Stimulated activated CD8-positive, alpha-beta memory T cell treated with anti-CD3 and anti-CD28 coated beads, Interleukin-4, amount 100 ng/mL, for 48 hours (primary cell): ENCODE measurements around the gene PRRT3.
"Not testable (repeated sequence)": the region's sequence is repeated elsewhere in the genome, so short reads cannot be mapped to it uniquely, and the experiment has no call there.

Experiments
- DNase-seq: peaks from one replicate; pipeline ENCODE4 v3.0.0-alpha.2; 2020

PRRT3 gene

DNA sequence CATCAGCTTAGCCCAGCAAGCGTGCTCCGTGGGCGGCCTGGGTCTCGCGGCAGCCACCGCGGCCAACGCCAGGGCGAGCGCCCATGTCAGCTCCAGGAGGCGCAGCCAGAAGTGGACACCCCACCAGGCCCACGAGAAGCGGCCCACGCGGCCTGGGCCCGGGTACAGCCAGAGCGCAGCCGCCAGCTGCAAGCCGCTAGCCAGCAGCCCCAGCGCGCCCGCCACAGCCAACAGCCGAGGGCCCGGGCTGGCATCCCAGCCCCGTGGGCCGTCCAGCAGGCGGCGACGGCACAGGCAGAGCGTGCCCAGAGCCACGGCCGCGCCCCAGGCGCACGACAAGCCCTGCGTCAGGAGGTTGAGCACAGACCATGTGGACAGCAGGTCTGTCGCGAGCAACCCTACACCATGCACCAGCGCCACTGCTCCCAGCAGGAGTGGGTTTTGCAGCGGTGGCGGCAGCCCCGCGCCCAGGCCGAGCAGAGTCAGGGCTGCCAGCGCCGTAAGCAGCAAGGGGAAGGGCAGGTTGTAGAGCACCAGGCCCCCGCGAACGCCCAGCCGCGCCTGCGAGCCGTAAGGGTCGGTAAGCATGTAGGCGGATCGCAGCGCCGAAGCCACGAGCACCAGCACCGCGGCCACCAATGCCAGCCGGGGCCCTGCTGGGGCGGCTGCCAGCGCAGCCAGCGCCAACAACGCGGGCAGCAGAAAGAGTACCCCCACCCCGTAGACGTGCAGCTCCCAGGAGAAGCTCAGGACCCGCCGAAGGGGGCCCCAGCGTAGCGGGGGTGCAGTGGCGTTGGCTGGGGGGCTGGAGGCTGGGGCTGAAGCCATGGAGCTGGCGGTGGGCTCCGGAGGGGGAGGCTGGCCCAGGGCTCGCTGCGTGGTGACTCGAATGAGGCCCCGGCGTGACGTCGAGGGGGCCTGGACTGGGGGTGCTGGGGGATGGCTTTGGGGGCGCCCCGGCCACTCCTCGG, 4.9 kb downstream of the PRRT3 start:
- no peak for DNase-seq

DNA sequence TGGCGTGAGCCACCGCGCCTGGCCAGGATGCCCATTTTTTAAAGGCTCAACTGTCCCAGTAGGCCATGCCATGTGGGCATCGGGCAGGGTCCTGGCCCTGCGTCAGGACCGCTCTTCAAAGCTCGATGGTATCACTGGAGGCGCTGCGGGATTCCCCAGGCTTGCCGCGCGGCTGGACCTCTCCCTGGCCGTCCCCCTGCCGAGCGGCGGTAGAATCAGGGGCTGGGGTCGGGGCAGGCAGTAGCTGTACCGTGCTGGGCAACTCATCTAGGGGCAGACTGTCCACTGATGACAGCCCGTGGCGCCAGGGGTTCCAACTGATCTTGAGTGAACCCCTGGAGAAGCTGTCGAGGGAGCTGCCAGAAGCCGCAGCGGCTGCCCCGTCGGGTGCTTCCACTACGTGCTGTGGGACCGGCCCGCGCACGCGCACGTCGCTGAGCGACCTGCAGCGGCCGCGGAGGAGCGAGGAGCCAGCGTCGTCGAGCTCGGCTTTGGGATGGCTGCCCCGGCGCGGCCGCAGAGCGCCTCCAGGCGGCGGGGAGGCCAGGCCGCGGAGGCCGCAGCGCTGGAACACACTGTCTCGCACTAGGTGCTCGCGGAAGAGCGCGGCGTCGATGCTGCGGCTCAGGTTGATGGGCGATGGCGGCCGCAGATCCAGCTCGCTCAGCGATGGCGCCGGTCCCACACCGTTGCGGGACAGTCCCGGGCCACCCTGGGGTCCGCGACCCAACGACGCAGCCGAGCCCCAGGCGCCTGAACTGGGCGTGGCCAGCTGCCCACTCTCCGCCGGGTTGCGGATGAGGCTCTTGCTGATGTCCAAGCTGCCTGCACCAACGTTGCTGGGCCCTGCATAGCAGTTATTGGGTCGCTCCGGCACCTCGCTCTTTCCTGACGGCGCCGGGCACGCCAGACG, 5.8 kb downstream of the PRRT3 start:
- peak; percentile 80 for DNase-seq

DNA sequence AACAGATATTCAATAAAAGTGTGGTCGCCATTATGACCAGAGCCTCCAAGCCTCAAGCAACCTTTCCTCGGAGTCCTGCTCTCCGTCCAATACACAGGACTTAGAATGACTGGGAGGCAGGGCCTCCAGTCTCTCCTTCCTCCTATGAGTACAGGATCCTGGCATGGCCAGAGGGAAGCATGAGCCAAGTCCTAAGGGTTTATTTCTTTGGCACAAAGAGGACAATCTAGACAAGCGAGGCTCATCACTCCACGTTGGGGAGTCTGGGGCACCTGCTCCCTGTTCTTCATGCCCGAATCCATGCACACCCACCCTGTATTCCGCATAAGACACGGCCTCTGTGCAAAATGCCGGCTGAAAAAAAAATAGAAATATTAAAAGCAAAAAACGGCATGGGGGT, 6.8 kb downstream of the PRRT3 start:
- no peak for DNase-seq

DNA sequence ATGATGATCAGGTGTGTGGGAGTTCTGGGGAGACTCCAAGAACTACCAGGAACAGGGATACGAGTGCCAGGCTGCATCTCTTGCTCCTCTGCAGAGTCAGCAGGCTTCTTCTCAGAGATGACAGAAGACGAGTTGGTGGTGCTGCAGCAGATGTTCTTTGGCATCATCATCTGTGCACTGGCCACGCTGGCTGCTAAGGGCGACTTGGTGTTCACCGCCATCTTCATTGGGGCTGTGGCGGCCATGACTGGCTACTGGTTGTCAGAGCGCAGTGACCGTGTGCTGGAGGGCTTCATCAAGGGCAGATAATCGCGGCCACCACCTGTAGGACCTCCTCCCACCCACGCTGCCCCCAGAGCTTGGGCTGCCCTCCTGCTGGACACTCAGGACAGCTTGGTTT, 7.9 kb downstream of the PRRT3 start:
- DNase-seq = no peak

DNA sequence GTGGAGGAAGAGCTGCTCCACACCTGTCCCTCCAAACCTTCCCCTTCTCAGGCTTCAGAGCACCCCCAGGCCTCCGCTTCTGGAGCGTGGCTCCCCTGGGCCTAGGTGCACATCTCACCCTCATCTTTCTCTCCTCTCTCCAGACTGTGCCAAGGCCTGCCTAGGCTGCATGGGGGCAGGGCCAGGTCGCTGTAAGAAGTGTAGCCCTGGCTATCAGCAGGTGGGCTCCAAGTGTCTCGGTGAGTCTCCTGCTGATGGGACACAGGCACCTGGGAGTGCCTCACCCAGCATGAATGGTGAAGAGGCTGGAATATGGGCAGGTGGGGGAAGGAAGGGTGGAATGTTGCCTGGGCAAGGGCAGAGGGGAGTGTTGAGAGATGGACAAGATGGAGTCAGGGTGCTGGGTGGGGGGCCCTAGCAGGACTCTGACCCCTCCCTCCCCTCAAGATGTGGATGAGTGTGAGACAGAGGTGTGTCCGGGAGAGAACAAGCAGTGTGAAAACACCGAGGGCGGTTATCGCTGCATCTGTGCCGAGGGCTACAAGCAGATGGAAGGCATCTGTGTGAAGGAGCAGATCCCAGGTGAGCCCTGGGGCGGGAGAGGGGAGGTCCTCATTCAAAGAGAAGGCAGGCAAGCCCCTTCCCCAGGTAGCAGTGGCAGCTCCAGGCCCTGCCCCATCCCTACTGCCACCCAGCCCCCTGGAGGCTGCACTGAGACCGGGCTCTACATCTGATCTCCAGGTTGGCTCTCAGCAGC, 9.1 kb downstream of the PRRT3 start:
- DNase-seq = no peak

DNA sequence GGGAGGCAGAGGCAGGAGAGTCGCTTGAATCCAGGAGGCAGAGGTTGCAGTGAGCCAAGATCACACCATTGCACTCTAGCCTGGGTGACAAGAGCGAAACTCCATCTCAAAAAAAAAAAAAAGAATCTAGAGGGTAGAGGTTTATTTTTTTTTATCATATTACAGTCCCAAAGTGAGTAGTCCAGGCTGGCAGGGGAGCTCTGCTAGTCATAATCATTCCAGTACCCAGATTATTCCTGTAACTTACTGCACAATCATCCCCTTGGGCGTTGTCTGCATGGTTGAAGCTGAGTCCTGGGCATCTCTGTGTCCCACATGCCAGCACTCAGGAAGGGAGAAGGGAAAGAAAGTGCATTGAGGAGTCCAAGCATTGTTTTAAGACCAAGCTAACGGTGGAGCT, 10.0 kb downstream of the PRRT3 start:
- no peak for DNase-seq

DNA sequence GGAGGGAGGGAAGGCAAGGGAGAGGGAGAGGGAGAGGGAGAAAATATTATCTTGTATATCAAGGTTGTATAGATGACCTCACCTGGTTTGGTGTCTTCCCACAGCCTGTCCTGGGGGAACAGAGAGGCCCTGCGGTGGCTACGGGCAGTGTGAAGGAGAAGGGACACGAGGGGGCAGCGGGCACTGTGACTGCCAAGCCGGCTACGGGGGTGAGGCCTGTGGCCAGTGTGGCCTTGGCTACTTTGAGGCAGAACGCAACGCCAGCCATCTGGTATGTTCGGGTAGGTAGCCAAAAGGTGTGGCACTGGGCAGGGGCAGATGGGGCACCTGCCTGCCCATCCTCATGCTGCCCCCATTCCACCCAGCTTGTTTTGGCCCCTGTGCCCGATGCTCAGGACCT, 11.5 kb downstream of the PRRT3 start:
- no peak for DNase-seq

DNA sequence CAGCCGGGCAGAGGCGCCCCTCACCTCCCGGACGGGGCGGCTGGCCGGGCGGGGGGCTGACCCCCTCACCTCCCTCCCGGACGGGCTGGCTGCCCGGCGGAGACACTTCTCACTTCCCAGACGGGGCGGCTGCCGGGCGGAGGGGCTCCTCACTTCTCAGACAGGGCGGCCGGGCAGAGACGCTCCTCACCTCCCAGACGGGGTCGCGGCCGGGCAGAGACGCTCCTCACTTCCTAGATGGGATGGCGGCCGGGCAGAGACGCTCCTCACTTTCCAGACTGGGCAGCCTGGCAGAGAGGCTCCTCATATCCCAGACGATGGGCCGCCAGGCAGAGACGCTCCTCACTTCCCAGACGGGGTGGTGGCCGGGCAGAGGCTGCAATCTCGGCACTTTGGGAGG, 12.3 kb downstream of the PRRT3 start:
- not testable (repeated sequence) for DNase-seq

DNA sequence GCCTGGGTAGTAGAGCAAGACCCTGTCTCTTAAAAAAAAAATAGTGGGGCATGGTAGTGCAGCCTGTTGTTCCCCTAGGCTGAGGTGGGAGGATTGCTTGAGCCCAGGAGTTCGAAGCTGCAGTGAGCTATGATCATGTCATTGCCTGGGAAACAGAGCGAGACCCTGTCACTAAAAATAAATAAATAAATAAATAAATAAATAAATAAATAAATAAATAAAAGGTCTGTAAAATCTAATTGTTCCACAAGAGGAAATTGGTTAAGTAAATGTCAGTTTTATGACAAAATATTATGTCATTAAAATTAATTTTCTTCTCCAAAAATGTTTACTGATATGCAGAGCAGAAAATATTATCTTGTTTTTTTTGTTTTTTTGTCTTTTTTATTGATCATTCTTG, 13.2 kb downstream of the PRRT3 start:
- no peak for DNase-seq

DNA sequence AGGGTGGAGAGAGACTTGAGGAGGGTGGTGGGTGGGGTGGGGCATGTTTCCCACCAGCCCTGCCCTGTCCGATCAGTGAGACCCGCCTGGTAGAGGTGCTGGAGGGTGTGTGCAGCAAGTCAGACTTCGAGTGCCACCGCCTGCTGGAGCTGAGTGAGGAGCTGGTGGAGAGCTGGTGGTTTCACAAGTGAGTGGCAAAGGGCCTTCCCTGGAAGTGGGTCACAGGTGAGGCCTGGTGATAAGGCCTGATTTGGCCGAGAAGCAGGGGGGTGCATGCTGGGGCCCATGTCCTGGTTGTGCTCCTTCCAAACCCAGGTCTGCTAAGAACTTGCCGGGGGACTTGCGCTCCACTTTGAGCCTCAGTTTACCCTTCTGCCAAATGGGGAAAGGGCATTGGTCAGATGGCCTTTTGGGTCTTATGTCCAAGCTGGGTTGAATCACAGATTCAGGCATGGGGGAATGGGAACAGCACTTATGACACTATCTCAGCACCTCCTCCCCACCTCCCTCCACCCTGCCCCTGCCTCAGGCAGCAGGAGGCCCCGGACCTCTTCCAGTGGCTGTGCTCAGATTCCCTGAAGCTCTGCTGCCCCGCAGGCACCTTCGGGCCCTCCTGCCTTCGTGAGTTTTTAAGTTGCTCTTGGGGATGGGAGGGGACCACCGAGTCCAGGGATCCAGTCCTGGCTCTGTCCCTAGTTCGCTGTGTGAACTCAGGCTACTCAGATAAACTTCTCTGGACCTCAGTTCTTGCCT, 14.5 kb downstream of the PRRT3 start:
- no peak for DNase-seq

DNA sequence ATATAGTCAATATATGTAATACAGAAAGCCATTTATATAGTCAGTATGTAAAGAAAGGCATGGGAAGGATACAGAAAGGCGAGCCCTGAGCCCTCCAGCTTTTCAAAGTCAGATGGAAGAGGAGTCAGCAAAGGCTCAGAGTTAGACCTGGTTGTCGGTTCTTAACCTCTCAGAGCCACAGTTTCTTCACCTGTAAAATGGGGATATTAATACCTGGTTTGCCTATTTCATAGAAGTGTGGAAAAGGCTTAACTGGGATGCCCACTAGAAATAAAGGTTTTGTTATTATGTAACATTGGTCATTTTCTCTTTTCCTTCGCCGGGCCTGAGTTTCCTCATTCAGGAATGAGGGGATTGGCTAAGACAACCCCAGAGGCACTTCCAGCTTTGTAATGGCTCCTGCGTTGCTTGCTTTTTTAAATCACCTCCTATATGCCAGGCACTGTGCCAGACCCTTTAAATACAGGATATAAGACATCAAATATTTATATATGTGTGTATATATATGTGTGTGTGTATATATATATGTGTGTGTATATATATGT, 16.2 kb downstream of the PRRT3 start:
- no peak for DNase-seq

DNA sequence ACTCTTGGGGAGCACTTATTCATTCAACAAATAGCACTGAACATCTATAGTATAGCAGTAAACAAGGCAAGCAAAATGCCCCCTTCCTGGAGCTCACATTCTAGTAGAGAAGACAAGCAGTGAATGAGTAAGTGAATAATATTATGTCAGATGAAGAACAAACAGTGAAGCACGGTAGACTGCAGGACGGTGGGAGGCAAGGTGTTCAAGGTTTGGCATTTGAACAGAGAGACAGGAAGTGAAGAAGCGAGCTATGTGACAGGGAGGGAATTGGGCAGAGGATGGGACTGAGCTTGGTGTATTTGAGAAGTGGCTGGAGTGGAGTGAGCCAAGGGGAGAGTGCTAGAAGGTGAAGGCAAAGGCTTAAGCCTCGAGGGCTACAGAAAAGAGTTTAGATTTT, 17.2 kb downstream of the PRRT3 start:
- DNase-seq = no peak

DNA sequence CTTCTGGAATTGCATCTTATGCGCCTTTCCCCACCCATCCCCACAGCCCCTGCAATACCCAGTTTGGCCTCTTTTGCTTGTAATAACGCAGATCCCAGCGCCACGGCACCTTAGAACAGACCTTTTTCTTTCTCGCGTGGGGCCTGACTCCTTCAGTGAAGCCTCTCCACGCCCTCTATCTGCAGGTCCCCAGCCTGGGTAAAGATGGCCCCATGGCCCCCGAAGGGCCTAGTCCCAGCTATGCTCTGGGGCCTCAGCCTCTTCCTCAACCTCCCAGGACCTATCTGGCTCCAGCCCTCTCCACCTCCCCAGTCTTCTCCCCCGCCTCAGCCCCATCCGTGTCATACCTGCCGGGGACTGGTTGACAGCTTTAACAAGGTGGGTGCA, 18.0 kb downstream of the PRRT3 start:
- DNase-seq = no peak

DNA sequence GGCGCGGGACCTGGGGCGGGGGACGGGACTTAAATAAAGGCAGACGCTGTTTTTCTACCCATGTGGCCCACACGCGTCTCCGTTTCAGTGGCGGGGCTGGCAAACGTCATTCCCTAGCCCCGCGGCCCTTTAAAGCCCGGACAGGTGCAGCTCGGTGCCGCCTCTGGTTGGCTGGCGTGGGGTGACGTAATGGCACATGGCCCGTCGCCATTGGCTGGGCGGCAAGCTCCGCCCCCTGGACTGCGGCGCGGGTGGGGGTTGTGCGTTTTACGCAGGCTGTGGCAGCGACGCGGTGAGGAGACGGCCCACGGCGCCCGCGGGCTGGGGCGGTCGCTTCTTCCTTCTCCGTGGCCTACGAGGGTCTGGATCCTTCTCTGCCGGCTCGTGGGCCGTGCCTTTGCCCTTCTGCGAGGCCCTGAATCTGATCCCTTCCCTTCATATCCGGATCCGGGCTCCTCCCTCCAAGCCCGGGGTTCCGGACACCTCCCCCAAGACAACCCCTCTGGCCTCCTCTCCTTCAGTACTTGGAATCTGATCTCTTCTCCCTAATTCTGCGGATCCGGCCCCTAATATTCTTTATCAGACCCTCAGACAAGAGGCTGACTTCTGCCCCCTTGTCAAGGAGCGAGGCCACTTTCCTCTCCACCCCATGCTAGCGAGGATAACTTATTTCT, 18.5 kb downstream of the PRRT3 start, which contains the start of gene CRELD1:
Gene CRELD1, plus strand, starts transcription at position 274 of the 674 bp plus-strand sequence. CDS start 605 bp downstream, outside the sequence.
- DNase-seq = peak; percentile 98

DNA sequence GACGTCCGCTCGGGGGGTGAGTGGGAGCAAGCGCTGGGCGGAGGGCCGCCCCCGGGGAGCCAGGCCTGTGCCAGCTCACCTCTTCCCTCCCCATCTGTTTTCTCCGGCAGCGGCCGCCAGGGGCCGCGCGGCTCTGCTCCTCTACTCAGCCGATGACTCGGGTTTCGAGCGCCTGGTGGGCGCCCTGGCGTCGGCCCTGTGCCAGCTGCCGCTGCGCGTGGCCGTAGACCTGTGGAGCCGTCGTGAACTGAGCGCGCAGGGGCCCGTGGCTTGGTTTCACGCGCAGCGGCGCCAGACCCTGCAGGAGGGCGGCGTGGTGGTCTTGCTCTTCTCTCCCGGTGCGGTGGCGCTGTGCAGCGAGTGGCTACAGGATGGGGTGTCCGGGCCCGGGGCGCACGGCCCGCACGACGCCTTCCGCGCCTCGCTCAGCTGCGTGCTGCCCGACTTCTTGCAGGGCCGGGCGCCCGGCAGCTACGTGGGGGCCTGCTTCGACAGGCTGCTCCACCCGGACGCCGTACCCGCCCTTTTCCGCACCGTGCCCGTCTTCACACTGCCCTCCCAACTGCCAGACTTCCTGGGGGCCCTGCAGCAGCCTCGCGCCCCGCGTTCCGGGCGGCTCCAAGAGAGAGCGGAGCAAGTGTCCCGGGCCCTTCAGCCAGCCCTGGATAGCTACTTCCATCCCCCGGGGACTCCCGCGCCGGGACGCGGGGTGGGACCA, 19.2 kb downstream of the PRRT3 start:
- peak; percentile 91 for DNase-seq

DNA sequence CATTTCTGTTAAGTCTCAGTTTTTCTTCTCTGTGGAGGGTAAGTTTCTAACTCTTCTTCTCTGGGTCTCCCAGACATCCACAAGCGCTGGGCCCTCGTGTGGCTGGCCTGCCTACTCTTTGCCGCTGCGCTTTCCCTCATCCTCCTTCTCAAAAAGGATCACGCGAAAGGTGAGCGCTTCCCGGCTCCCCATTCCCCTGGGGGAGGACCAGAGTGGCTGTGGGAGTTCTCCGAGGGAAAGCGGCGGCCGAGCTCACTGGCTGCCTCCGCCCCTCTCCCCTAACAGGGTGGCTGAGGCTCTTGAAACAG, 19.7 kb downstream of the PRRT3 start:
- DNase-seq = no peak

DNA sequence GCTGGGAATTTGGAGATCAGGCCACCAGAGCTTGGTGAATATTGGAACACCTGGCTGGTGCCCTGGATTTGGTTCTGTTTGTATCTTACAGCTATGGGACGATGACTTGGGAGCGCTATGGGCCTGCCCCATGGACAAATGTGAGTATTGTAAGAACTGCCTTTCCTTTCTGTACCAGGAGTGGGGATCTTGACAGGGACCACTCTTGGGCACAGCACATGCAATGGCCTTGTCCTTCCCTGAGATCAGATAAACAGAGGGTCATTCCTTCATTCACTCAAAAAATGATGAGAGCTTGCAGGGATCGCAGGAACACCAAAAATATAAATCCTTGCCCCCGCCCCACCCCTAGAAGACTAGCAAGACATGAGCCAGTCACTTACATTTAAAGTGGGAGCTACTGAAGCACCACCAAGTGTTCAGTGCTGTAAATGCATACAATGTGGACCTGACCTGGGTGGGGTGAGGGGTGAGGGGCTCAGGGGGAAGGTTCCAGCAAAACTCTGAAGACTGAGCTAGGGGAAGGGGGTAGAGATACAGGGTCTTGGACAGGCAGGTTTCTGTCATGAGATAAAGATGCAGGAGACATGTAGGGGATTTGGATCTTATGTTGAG, 21.3 kb downstream of the PRRT3 start:
- DNase-seq = no peak

DNA sequence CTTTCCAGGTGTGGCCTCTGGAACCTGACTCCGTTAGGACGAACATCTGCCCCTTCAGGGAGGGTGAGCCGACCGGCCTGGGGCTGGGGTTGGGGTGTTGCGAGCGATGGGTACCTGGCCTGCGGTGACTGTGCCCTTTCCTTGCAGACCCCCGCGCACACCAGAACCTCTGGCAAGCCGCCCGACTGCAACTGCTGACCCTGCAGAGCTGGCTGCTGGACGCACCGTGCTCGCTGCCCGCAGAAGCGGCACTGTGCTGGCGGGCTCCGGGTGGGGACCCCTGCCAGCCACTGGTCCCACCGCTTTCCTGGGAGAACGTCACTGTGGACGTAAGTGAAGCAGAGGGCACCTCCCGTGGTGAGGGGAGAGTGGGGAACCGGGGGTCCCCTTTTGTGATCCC, 24.1 kb downstream of the PRRT3 start:
- no peak for DNase-seq

DNA sequence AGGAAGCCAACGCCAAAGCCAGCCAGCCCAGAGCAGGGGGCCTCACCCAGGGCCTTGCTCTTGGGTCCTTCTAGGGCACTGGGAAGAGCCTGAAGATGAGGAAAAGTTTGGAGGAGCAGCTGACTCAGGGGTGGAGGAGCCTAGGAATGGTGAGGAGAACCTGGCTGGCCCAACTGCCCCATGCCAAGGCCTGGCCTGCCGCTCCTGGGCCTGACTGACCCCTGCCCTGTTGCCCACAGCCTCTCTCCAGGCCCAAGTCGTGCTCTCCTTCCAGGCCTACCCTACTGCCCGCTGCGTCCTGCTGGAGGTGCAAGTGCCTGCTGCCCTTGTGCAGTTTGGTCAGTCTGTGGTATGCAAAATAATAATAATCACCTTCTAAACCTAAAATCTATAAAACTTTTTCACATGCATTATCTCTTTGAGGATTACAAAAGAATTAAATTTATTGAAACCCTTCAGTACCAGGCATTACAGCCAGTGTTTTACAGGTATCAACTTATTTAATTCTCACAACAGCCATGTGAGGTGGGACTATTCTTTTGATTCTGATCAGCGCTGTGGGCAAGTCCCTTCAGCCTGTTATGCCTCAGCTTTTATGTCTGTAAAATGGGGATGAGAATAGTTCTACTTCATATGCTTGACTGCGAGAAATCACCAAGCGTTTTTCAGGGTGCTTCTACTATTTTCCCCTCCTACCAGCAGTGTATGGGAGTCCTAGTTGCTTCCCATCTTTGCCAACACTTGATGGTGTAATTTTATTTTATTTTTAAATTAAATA, 33.8 kb downstream of the PRRT3 start:
- no peak for DNase-seq
